Astrocyte (in vitro differentiated cells and primary cell): ENCODE results near the gene HIRA. TPM values are rescaled to one million over a fixed set of nuclear protein-coding genes. Genes with fewer than 3 reads are reported as not detected.

Experiments used
- DNase-seq: peaks from one replicate; pipeline ENCODE4 v3.0.0-alpha.2; 2010; ENCODE audit warnings: low read depth
- FAIRE-seq: peaks from 2 replicates; lab custom pipeline; 2011; peaks lifted over from hg19 to GRCh38; lab: Jason Lieb, UNC
- H2AFZ ChIP-seq: 2 replicates; pipeline ENCODE4 v1.6.0; 2012; ENCODE audit warnings: low read depth, low read length, inconsistent platforms
- H3K27ac ChIP-seq: 2 replicates; pipeline ENCODE4 v1.5.1; 2011; ENCODE audit warnings: low read depth, low read length, inconsistent platforms
- H3K27me3 ChIP-seq: 2 replicates; pipeline ENCODE4 v1.6.0; 2011; ENCODE audit warnings: low read length, inconsistent platforms; ENCODE audit not compliant: insufficient read depth
- H3K36me3 ChIP-seq: 2 replicates; pipeline ENCODE4 v1.5.1; 2011; ENCODE audit warnings: low read length, inconsistent platforms; ENCODE audit not compliant: insufficient read depth
- H3K4me1 ChIP-seq: 2 replicates; pipeline ENCODE4 v1.5.1; 2011; ENCODE audit warnings: low read length, inconsistent platforms; ENCODE audit not compliant: insufficient read depth
- H3K4me2 ChIP-seq: 2 replicates; pipeline ENCODE4 v1.6.0; 2012; ENCODE audit warnings: low read length, inconsistent platforms
- H3K4me3 ChIP-seq: 2 replicates; pipeline ENCODE4 v1.5.1; 2011; ENCODE audit warnings: low read depth, mild to moderate bottlenecking, low read length, inconsistent platforms; ENCODE audit not compliant: insufficient read depth
- H3K79me2 ChIP-seq: 2 replicates; pipeline ENCODE4 v1.6.0; 2012; ENCODE audit warnings: mild to moderate bottlenecking, low read length, inconsistent platforms; ENCODE audit not compliant: insufficient read depth
- H3K9ac ChIP-seq: 2 replicates; pipeline ENCODE4 v1.6.0; 2012; ENCODE audit warnings: mild to moderate bottlenecking, low read length, inconsistent platforms
- H3K9me3 ChIP-seq: 2 replicates; pipeline ENCODE4 v1.5.1; 2012; ENCODE audit warnings: low read depth, mild to moderate bottlenecking, low read length, inconsistent platforms; ENCODE audit not compliant: insufficient read depth
- H4K20me1 ChIP-seq: 2 replicates; pipeline ENCODE4 v1.6.0; 2012; ENCODE audit warnings: low read length, inconsistent platforms; ENCODE audit not compliant: insufficient read depth
- H3K27ac Mint-ChIP-seq: one replicate; pipeline ENCODE4 v1.8.0; 2021; ENCODE audit warnings: mild to moderate bottlenecking, mixed read lengths; ENCODE audit not compliant: unreplicated experiment
- H3K27me3 Mint-ChIP-seq: one replicate; pipeline ENCODE4 v1.8.0; 2021; ENCODE audit warnings: low read depth, mixed read lengths; ENCODE audit not compliant: unreplicated experiment
- H3K36me3 Mint-ChIP-seq: one replicate; pipeline ENCODE4 v1.8.0; 2021; ENCODE audit warnings: low read depth, mixed read lengths; ENCODE audit not compliant: unreplicated experiment
- H3K4me1 Mint-ChIP-seq: one replicate; pipeline ENCODE4 v1.8.0; 2021; ENCODE audit warnings: low read depth, mixed read lengths; ENCODE audit not compliant: unreplicated experiment
- H3K4me3 Mint-ChIP-seq: one replicate; pipeline ENCODE4 v1.8.0; 2021; ENCODE audit warnings: mild to moderate bottlenecking, moderate library complexity, mixed read lengths; ENCODE audit not compliant: unreplicated experiment
- H3K9me3 Mint-ChIP-seq: one replicate; pipeline ENCODE4 v1.8.0; 2021; ENCODE audit warnings: mild to moderate bottlenecking, mixed read lengths; ENCODE audit not compliant: unreplicated experiment
- CTCF ChIP-seq: IDR thresholded peaks from 2 replicates; pipeline ENCODE4 v1.5.1; 2011; ENCODE audit warnings: low read depth, mild to moderate bottlenecking, inconsistent platforms, low read length, moderate library complexity; ENCODE audit not compliant: insufficient read depth
- EZH2 ChIP-seq: IDR thresholded peaks from 2 replicates; pipeline ENCODE4 v1.6.1; 2012; ENCODE audit warnings: mild to moderate bottlenecking, low read length, inconsistent platforms; ENCODE audit not compliant: insufficient read depth
- total RNA-seq: library from RNA; stranded (reverse); gene quantifications from 2 replicates; pipeline ENCODE4 v1.2.1, GENCODE V29; 2021

HIRA gene
- total RNA-seq, 1 donor from 2014 or later, result 31.1 TPM

- Histone ChIP-seq H3K4me3 (no peak overlapping the region), H3K36me3 (peaks cover 23% of the 10 kb centered on the region), H3K27me3 (no peaks in the 10 kb centered on the region), H3K4me2 (no peak overlapping the region), H3K4me1 (no peaks in the 10 kb centered on the region), H4K20me1 (peaks cover 17% of the 10 kb centered on the region), H3K9ac (no peak overlapping the region), H3K27ac (no peak overlapping the region), H2AFZ (no peak overlapping the region), H3K9me3 (no peaks in the 10 kb centered on the region), H3K79me2 (no peaks in the 10 kb centered on the region)
- DNase-seq (no peak), FAIRE-seq (no peak)
- Mint-ChIP-seq H3K4me1 (no peaks in the 10 kb centered on the region), H3K36me3 (peaks cover 19% of the 10 kb centered on the region), H3K27ac (peak overlapping the region; percentile 22), H3K9me3 (peaks cover 2% of the 10 kb centered on the region), H3K4me3 (no peak overlapping the region), H3K27me3 (no peaks in the 10 kb centered on the region)
- TF ChIP-seq CTCF (no peak), EZH2 (no peak)
Observed at GRCh38 chr22:19398652-19399051, 32.9 kb downstream of the HIRA start.

DNA sequence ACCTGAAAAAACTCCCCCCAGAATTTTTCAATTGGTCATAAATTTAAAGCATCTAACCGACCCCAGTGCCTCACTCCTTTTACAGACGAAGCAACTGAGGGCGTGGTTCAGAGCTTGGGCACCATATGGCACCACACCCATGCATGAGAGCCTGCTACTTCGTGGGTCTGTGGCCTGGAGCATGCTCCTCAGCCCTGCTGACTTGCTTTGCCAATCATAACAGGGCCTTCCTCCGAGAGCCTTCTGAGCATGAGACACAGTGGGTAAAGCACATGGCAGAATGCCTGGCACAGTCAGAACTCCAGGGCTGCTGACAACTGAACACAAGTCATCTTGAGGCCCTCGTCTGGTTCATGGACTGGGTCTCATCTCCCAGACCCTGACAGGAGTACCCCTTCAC, 33.3 kb downstream of the HIRA start:
- Histone ChIP-seq H3K36me3 (peaks cover 25% of the 10 kb centered on the region), H3K4me1 (no peaks in the 10 kb centered on the region), H3K27me3 (no peaks in the 10 kb centered on the region), H3K9ac (no peak overlapping the region), H4K20me1 (peaks cover 17% of the 10 kb centered on the region), H3K27ac (no peak overlapping the region), H3K4me3 (no peak overlapping the region), H2AFZ (no peak overlapping the region), H3K79me2 (no peaks in the 10 kb centered on the region), H3K4me2 (no peak overlapping the region), H3K9me3 (no peaks in the 10 kb centered on the region)
- FAIRE-seq (no peak), DNase-seq (no peak)
- no peak for TF ChIP-seq CTCF
- TF ChIP-seq EZH2, result no peak
- H3K4me1 Mint-ChIP-seq, result no peaks in the 10 kb centered on the region
- H3K27ac Mint-ChIP-seq, result no peak overlapping the region
- H3K36me3 Mint-ChIP-seq, result peaks cover 19% of the 10 kb centered on the region
- H3K4me3 Mint-ChIP-seq, result no peak overlapping the region
- H3K9me3 Mint-ChIP-seq, result peaks cover 2% of the 10 kb centered on the region
- no peaks in the 10 kb centered on the region for H3K27me3 Mint-ChIP-seq

DNA sequence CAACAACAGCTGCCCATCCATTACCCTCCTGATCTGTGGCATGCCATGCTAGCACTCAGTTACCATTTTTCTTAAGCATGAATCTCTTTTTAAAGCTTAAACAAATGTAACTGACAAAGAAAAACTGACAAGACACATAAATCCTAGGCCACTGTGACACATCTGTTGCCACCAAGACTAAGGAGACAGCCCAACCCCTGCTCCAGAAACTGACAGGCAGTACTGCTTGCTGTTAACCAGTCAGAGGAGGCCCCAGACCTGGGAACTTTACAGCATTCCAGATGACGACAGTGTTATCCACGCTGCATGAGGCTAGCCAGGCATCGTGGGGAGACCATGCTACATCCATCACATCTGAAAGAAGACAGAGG, 33.8 kb downstream of the HIRA start:
- Mint-ChIP-seq H3K4me1 (no peaks in the 10 kb centered on the region), H3K9me3 (peaks cover 2% of the 10 kb centered on the region), H3K36me3 (peaks cover 21% of the 10 kb centered on the region), H3K4me3 (no peak overlapping the region), H3K27ac (no peak overlapping the region), H3K27me3 (no peaks in the 10 kb centered on the region)
- TF ChIP-seq EZH2 (no peak), CTCF (no peak)
- H3K9ac ChIP-seq, result no peak overlapping the region
- DNase-seq (no peak), FAIRE-seq (no peak)
- H3K4me1 ChIP-seq, result no peaks in the 10 kb centered on the region
- H3K4me3 ChIP-seq, result no peak overlapping the region
- peaks cover 17% of the 10 kb centered on the region for H4K20me1 ChIP-seq
- no peak overlapping the region for H3K27ac ChIP-seq
- no peaks in the 10 kb centered on the region for H3K9me3 ChIP-seq
- no peaks in the 10 kb centered on the region for H3K79me2 ChIP-seq
- H3K36me3 ChIP-seq, result peaks cover 25% of the 10 kb centered on the region
- no peak overlapping the region for H2AFZ ChIP-seq
- no peaks in the 10 kb centered on the region for H3K27me3 ChIP-seq
- no peak overlapping the region for H3K4me2 ChIP-seq
